Vagina (tissue), 2 donors: Measurements from ENCODE around the gene P3H4. TPM values are rescaled to one million over a fixed set of nuclear protein-coding genes. Genes with fewer than 3 reads are reported as not detected.

Experiments
- DNase-seq, 2 donors: peaks; one replicate each; pipeline ENCODE4 v3.0.0-alpha.2; 2017; ENCODE audit errors: extremely low spot score in 2 of 2
- H3K27ac ChIP-seq: fragments of 200-600 bp; sonication (generic); one replicate; pipeline ENCODE4 v1.5.1; 2019
- H3K27me3 ChIP-seq: fragments of 200-600 bp; sonication (generic); one replicate; pipeline ENCODE4 v1.5.1; 2019
- H3K36me3 ChIP-seq, 2 donors: fragments of 200-600 bp; sonication (generic); one replicate each; pipeline ENCODE4 v1.5.1; 2017 to 2019
- H3K4me1 ChIP-seq: fragments of 200-600 bp; sonication (generic); one replicate; pipeline ENCODE4 v1.5.1; 2019
- H3K4me3 ChIP-seq, 2 donors: fragments of 200-600 bp; sonication (generic); 1 replicate in 1 of 2; 2 replicates in 1 of 2; pipeline ENCODE4 v1.5.1; 2016 to 2019
- H3K9me3 ChIP-seq: fragments of 200-600 bp; sonication (generic); one replicate; pipeline ENCODE4 v1.5.1; 2019
- POLR2A ChIP-seq, 2 donors: fragments of 450-650 bp; IDR thresholded peaks; one replicate each; pipeline ENCODE4 v1.6.1; 2017; ENCODE audit warnings: antibody characterized with exemption in 2 of 2, mild to moderate bottlenecking in 2 of 2, moderate library complexity in 2 of 2
- POLR2AphosphoS5 ChIP-seq, 2 donors: sonication (generic); formaldehyde crosslinking; IDR thresholded peaks; one replicate each; pipeline ENCODE4 v1.9.0; 2017; ENCODE audit warnings: antibody characterized with exemption in 2 of 2, mild to moderate bottlenecking in 2 of 2, low read depth in 1 of 2; ENCODE audit not compliant: insufficient read depth in 1 of 2
- intact Hi-C: fragments of 100-400 bp; cut with DNase I; formaldehyde crosslinking; loops from one replicate; pipeline ENCODE4 v1.15.1; 2023
- total RNA-seq: library from RNA; depleted of rRNA; stranded (reverse); fragments of >200 nt; gene quantifications from one replicate; pipeline ENCODE4 v1.2.3, GENCODE V29; 2016
- TF ChIP-seq, protein P1 (sequence below), 3 experiments: fragments of 450-650 bp in 2 of 3; fragments of 200-600 bp in 1 of 3; sonication (generic) in 1 of 3; IDR thresholded peaks; one replicate each; pipeline ENCODE4 v1.5.1; 2017 to 2019; ENCODE audit warnings: antibody characterized with exemption in 3 of 3, mild to moderate bottlenecking in 2 of 3, moderate library complexity in 2 of 3

P3H4 gene
- total RNA-seq, 1 donor from 2014 or later = 11.5 TPM

GRCh38 chr17:41785859-41786226 lies 25.9 kb downstream of the P3H4 start:
- Histone ChIP-seq H3K27ac (peak overlapping the region; percentile 98), H3K36me3 (no peaks in the 10 kb centered on the region), H3K4me1 (peaks cover 76% of the 10 kb centered on the region), H3K4me3 (peak overlapping the region; percentile 80 to 81), H3K9me3 (no peaks in the 10 kb centered on the region), H3K27me3 (no peaks in the 10 kb centered on the region)
- intact Hi-C loops = no loop called here
- TF ChIP-seq POLR2A (IDR thresholded peaks at IDR 0.05) = no peak
- TF ChIP-seq POLR2AphosphoS5 (IDR thresholded peaks at IDR 0.05; ENCODE audit: insufficient read depth in 1 of 2, low read depth in 1 of 2) = peak; percentile 9 to 27
- no peak for DNase-seq

GRCh38 chr17:41785091-41785858 lies 26.5 kb downstream of the P3H4 start:
- H3K4me3 ChIP-seq = peak overlapping the region; percentile 80 to 81
- no peak for DNase-seq
- H3K9me3 ChIP-seq = no peaks in the 10 kb centered on the region
- H3K36me3 ChIP-seq = no peaks in the 10 kb centered on the region
- intact Hi-C loops = no loop called here
- peaks cover 79% of the 10 kb centered on the region for H3K4me1 ChIP-seq
- TF ChIP-seq, protein P1, sequence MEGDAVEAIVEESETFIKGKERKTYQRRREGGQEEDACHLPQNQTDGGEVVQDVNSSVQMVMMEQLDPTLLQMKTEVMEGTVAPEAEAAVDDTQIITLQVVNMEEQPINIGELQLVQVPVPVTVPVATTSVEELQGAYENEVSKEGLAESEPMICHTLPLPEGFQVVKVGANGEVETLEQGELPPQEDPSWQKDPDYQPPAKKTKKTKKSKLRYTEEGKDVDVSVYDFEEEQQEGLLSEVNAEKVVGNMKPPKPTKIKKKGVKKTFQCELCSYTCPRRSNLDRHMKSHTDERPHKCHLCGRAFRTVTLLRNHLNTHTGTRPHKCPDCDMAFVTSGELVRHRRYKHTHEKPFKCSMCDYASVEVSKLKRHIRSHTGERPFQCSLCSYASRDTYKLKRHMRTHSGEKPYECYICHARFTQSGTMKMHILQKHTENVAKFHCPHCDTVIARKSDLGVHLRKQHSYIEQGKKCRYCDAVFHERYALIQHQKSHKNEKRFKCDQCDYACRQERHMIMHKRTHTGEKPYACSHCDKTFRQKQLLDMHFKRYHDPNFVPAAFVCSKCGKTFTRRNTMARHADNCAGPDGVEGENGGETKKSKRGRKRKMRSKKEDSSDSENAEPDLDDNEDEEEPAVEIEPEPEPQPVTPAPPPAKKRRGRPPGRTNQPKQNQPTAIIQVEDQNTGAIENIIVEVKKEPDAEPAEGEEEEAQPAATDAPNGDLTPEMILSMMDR (IDR thresholded peaks at IDR 0.05) = no peak
- TF ChIP-seq POLR2AphosphoS5 (IDR thresholded peaks at IDR 0.05; ENCODE audit: insufficient read depth in 1 of 2, low read depth in 1 of 2) (no peak), POLR2A (IDR thresholded peaks at IDR 0.05) (no peak)
- no peaks in the 10 kb centered on the region for H3K27me3 ChIP-seq
- peak overlapping the region; percentile 98 for H3K27ac ChIP-seq

GRCh38 chr17:41784207-41784744 lies 27.5 kb downstream of the P3H4 start:
- H3K36me3 ChIP-seq = no peaks in the 10 kb centered on the region
- H3K4me3 ChIP-seq = peak overlapping the region; percentile 80 to 81
- no peaks in the 10 kb centered on the region for H3K9me3 ChIP-seq
- intact Hi-C loops = no loop called here
- H3K4me1 ChIP-seq = peaks cover 80% of the 10 kb centered on the region
- peak overlapping the region; percentile 98 for H3K27ac ChIP-seq
- H3K27me3 ChIP-seq = no peaks in the 10 kb centered on the region
- TF ChIP-seq POLR2A (IDR thresholded peaks at IDR 0.05) (no peak), POLR2AphosphoS5 (IDR thresholded peaks at IDR 0.05; ENCODE audit: insufficient read depth in 1 of 2, low read depth in 1 of 2) (no peak)
- TF ChIP-seq, protein P1 (IDR thresholded peaks at IDR 0.05) = no peak
- DNase-seq = no peak

DNA sequence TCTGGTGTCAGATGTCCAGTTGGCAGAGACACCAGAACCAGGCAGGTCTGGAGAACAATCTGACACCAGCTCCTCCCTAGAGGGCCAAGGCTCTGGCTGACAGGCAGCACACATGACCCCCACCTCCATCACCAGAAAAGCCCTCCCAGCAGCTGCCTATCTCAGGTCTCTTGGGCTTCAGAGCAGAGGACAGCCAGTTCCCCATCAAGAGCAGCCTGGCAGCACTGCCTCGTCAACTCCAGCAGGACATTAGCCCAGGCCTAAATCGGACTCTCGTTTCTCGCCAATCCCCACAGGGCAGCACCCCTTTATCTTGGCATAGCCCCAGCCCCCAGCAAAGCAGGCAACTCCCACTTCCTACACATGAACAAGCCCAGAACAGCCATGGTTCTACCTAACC lies 29.6 kb downstream of the P3H4 start:
- peaks cover 79% of the 10 kb centered on the region for H3K4me1 ChIP-seq
- peak overlapping the region; percentile 98 for H3K27ac ChIP-seq
- no peaks in the 10 kb centered on the region for H3K9me3 ChIP-seq
- no peaks in the 10 kb centered on the region for H3K27me3 ChIP-seq
- peak overlapping the region in 1 of 2 donors; percentile 81 for H3K4me3 ChIP-seq
- no peaks in the 10 kb centered on the region for H3K36me3 ChIP-seq
- intact Hi-C loops = no loop called here
- TF ChIP-seq POLR2A (IDR thresholded peaks at IDR 0.05) = no peak
- TF ChIP-seq, protein P1 (IDR thresholded peaks at IDR 0.05) = no peak
- DNase-seq = no peak

- peaks cover 85% of the 10 kb centered on the region for H3K4me1 ChIP-seq
- TF ChIP-seq, protein P1 (IDR thresholded peaks at IDR 0.05) = no peak
- TF ChIP-seq POLR2AphosphoS5 (IDR thresholded peaks at IDR 0.05; ENCODE audit: insufficient read depth in 1 of 2, low read depth in 1 of 2) = no peak
- TF ChIP-seq POLR2A (IDR thresholded peaks at IDR 0.05) = no peak
- DNase-seq = no peak
- H3K4me3 ChIP-seq = peak overlapping the region in 1 of 2 donors; percentile 14
- H3K27me3 ChIP-seq = no peaks in the 10 kb centered on the region
- peak overlapping the region; percentile 98 for H3K27ac ChIP-seq
- intact Hi-C loops = no loop called here
- no peaks in the 10 kb centered on the region for H3K9me3 ChIP-seq
- H3K36me3 ChIP-seq = no peaks in the 10 kb centered on the region
These were observed 30.2 kb downstream of the P3H4 start for GRCh38 chr17:41781404-41782110.
